NCI-H524 treated with DMSO at 0.1 percent for 48 hours (cell line): ENCODE measurements around the gene ACVR1C.

Source experiments
- DNase-seq: peaks from one replicate; lab custom pipeline; 2025; lab: John Stamatoyannopoulos, UW

ACVR1C gene

GRCh38 chr2:157497638-157498314, 130.9 kb downstream of the ACVR1C start:
- DNase-seq: no peak

- no peak for DNase-seq
Measured at GRCh38 chr2:157492189-157492773, 136.4 kb downstream of the ACVR1C start.

GRCh38 chr2:157489983-157490382, 138.7 kb downstream of the ACVR1C start:
- DNase-seq: no peak

GRCh38 chr2:157488877-157489276, 139.8 kb downstream of the ACVR1C start:
- DNase-seq: no peak

- no peak for DNase-seq
Measured at GRCh38 chr2:157487747-157488146, 140.9 kb downstream of the ACVR1C start.

- DNase-seq: no peak
Measured at GRCh38 chr2:157487271-157487610, 141.4 kb downstream of the ACVR1C start.

- DNase-seq: no peak
Measured at GRCh38 chr2:157486596-157487270, 141.9 kb downstream of the ACVR1C start.

- DNase-seq: no peak
Measured at GRCh38 chr2:157480182-157480961, 148.3 kb downstream of the ACVR1C start.

- DNase-seq: no peak
Measured at GRCh38 chr2:157479081-157480027, 149.3 kb downstream of the ACVR1C start.

GRCh38 chr2:157477919-157478318, 150.7 kb downstream of the ACVR1C start:
- DNase-seq: no peak

- DNase-seq: no peak
Measured at GRCh38 chr2:157476953-157477709, 151.5 kb downstream of the ACVR1C start.
